Stimulated activated naive B cell treated with anti-CD40 and anti-IgM and Interleukin-4, amounts not matched to agents 10 μg/mL and 1 μg/mL and 100 μg/mL, for 72 hours (primary cell): ENCODE data around the gene CARD10.

Source experiments
- ATAC-seq, 2 donors: fragments of 150-1000 bp; cut with Tn5 transposase; replicated peaks; 2 replicates each; pipeline ENCODE4 v1.10.0; 2021; ENCODE audit warnings: moderate library complexity in 1 of 2
- DNase-seq: peaks from one replicate; pipeline ENCODE4 v3.0.0; 2021
- H3K27ac Mint-ChIP-seq: one replicate; pipeline ENCODE4 v1.8.0; 2022; ENCODE audit warnings: mild to moderate bottlenecking, mixed read lengths
- H3K27me3 Mint-ChIP-seq, 2 donors: one replicate each; pipeline ENCODE4 v1.8.0; 2022; ENCODE audit warnings: mixed read lengths in 2 of 2
- H3K36me3 Mint-ChIP-seq, 2 donors: one replicate each; pipeline ENCODE4 v1.8.0; 2022; ENCODE audit warnings: mixed read lengths in 2 of 2, mild to moderate bottlenecking in 1 of 2
- H3K4me1 Mint-ChIP-seq, 2 donors: one replicate each; pipeline ENCODE4 v1.8.0; 2022; ENCODE audit warnings: mixed read lengths in 2 of 2, mild to moderate bottlenecking in 1 of 2
- H3K4me3 Mint-ChIP-seq, 2 donors: one replicate each; pipeline ENCODE4 v1.8.0; 2022; ENCODE audit warnings: mild to moderate bottlenecking in 2 of 2, mixed read lengths in 2 of 2, moderate library complexity in 1 of 2
- H3K9me3 Mint-ChIP-seq, 2 donors: one replicate each; pipeline ENCODE4 v1.8.0; 2022; ENCODE audit warnings: mixed read lengths in 2 of 2, mild to moderate bottlenecking in 1 of 2

Gene CARD10

GRCh38 chr22:37519268-37520195, at the start of gene CARD10:
TSS of gene CARD10 (minus strand) at chr22:37519415. CDS start at chr22:37519200, 215 bp downstream.
- H3K27me3 Mint-ChIP-seq = peaks cover 50 to 69% of the 10 kb centered on the region in 2 donors
- peaks cover 2 to 8% of the 10 kb centered on the region in 2 donors for H3K4me1 Mint-ChIP-seq
- peak within 1 kb of the TSS; percentile 70 to 78 for H3K4me3 Mint-ChIP-seq
- peaks cover 0 to 4% of the 10 kb centered on the region in 2 donors for H3K9me3 Mint-ChIP-seq
- DNase-seq (no peak), ATAC-seq (peak; percentile 60)
- peaks cover 0 to 3% of the 10 kb centered on the region in 2 donors for H3K36me3 Mint-ChIP-seq
- no peak within 1 kb of the TSS for H3K27ac Mint-ChIP-seq

GRCh38 chr22:37568448-37569008, 49.3 kb upstream of the CARD10 start:
- Mint-ChIP-seq H3K36me3 (no peaks in the 10 kb centered on the region), H3K4me1 (peaks cover 18 to 22% of the 10 kb centered on the region in 2 donors), H3K4me3 (no peak overlapping the region), H3K27me3 (peaks cover 9 to 31% of the 10 kb centered on the region in 2 donors), H3K27ac (no peak overlapping the region), H3K9me3 (no peaks in the 10 kb centered on the region)
- DNase-seq (no peak), ATAC-seq (no peak)

GRCh38 chr22:37568012-37568411, 48.8 kb upstream of the CARD10 start:
- Mint-ChIP-seq H3K27me3 (peaks cover 12 to 36% of the 10 kb centered on the region in 2 donors), H3K27ac (no peak overlapping the region), H3K4me1 (peaks cover 18 to 22% of the 10 kb centered on the region in 2 donors), H3K4me3 (no peak overlapping the region), H3K9me3 (no peaks in the 10 kb centered on the region), H3K36me3 (no peaks in the 10 kb centered on the region)
- no peak for DNase-seq
- no peak for ATAC-seq

- H3K4me1 Mint-ChIP-seq = peaks cover 21 to 24% of the 10 kb centered on the region in 2 donors
- peak; percentile 78 for DNase-seq
- H3K27ac Mint-ChIP-seq = peak overlapping the region; percentile 51
- no peaks in the 10 kb centered on the region for H3K9me3 Mint-ChIP-seq
- peak; percentile 91 to 92 for ATAC-seq
- peaks cover 19 to 43% of the 10 kb centered on the region in 2 donors for H3K27me3 Mint-ChIP-seq
- H3K36me3 Mint-ChIP-seq = no peaks in the 10 kb centered on the region
- H3K4me3 Mint-ChIP-seq = peak overlapping the region; percentile 10 to 19
Measured at GRCh38 chr22:37566903-37567798, 47.9 kb upstream of the CARD10 start.

- Mint-ChIP-seq H3K27me3 (peaks cover 26 to 46% of the 10 kb centered on the region in 2 donors), H3K4me3 (peak overlapping the region; percentile 64 to 65)
- peak; percentile 43 for DNase-seq
Measured at GRCh38 chr22:37566329-37566837, 47.2 kb upstream of the CARD10 start.

GRCh38 chr22:37565830-37566229, 46.6 kb upstream of the CARD10 start:
- peak overlapping the region in 1 of 2 donors; percentile 41 for H3K4me3 Mint-ChIP-seq
- ATAC-seq (peak in 1 of 2 donors; percentile 2), DNase-seq (no peak)
- H3K9me3 Mint-ChIP-seq = no peaks in the 10 kb centered on the region
- H3K27ac Mint-ChIP-seq = no peak overlapping the region
- H3K36me3 Mint-ChIP-seq = no peaks in the 10 kb centered on the region
- peaks cover 30 to 52% of the 10 kb centered on the region in 2 donors for H3K27me3 Mint-ChIP-seq
- peaks cover 31 to 37% of the 10 kb centered on the region in 2 donors for H3K4me1 Mint-ChIP-seq

More at GRCh38 chr22:37566329-37566837, 47.2 kb upstream of the CARD10 start:
- Mint-ChIP-seq H3K27ac (peak overlapping the region; percentile 47), H3K9me3 (no peaks in the 10 kb centered on the region), H3K4me1 (peaks cover 28 to 32% of the 10 kb centered on the region in 2 donors), H3K36me3 (no peaks in the 10 kb centered on the region)
- peak; percentile 51 to 57 for ATAC-seq

GRCh38 chr22:37564111-37564711, 45.0 kb upstream of the CARD10 start:
- H3K27me3 Mint-ChIP-seq = peaks cover 30 to 54% of the 10 kb centered on the region in 2 donors
- H3K27ac Mint-ChIP-seq = no peak overlapping the region
- H3K36me3 Mint-ChIP-seq = no peaks in the 10 kb centered on the region
- ATAC-seq (no peak), DNase-seq (no peak)
- H3K9me3 Mint-ChIP-seq = no peaks in the 10 kb centered on the region
- peaks cover 29 to 38% of the 10 kb centered on the region in 2 donors for H3K4me1 Mint-ChIP-seq
- no peak overlapping the region for H3K4me3 Mint-ChIP-seq

- Mint-ChIP-seq H3K9me3 (no peaks in the 10 kb centered on the region), H3K27ac (no peak overlapping the region), H3K4me1 (peaks cover 29 to 38% of the 10 kb centered on the region in 2 donors), H3K36me3 (no peaks in the 10 kb centered on the region), H3K27me3 (peaks cover 37 to 52% of the 10 kb centered on the region in 2 donors), H3K4me3 (no peak overlapping the region)
- ATAC-seq (no peak), DNase-seq (no peak)
Measured at GRCh38 chr22:37563153-37564081, 44.2 kb upstream of the CARD10 start.

GRCh38 chr22:37562049-37562875, 43.0 kb upstream of the CARD10 start:
- peaks cover 28 to 33% of the 10 kb centered on the region in 2 donors for H3K4me1 Mint-ChIP-seq
- H3K27me3 Mint-ChIP-seq = peaks cover 47 to 53% of the 10 kb centered on the region in 2 donors
- no peak for DNase-seq
- no peak overlapping the region for H3K27ac Mint-ChIP-seq
- peak overlapping the region; percentile 77 for H3K4me3 Mint-ChIP-seq
- H3K36me3 Mint-ChIP-seq = no peaks in the 10 kb centered on the region
- no peaks in the 10 kb centered on the region for H3K9me3 Mint-ChIP-seq
- ATAC-seq = no peak

- ATAC-seq (peak; percentile 62 to 71), DNase-seq (peak; percentile 68)
- peak overlapping the region; percentile 77 for H3K4me3 Mint-ChIP-seq
- H3K4me1 Mint-ChIP-seq = peaks cover 21 to 25% of the 10 kb centered on the region in 2 donors
- H3K9me3 Mint-ChIP-seq = no peaks in the 10 kb centered on the region
- peaks cover 54 to 61% of the 10 kb centered on the region in 2 donors for H3K27me3 Mint-ChIP-seq
- no peaks in the 10 kb centered on the region for H3K36me3 Mint-ChIP-seq
- peak overlapping the region; percentile 80 for H3K27ac Mint-ChIP-seq
Measured at GRCh38 chr22:37561212-37562048, 42.2 kb upstream of the CARD10 start.

- Mint-ChIP-seq H3K4me3 (peak overlapping the region; percentile 77), H3K27ac (no peak overlapping the region), H3K36me3 (no peaks in the 10 kb centered on the region), H3K9me3 (no peaks in the 10 kb centered on the region), H3K27me3 (peaks cover 58 to 63% of the 10 kb centered on the region in 2 donors), H3K4me1 (peaks cover 16 to 24% of the 10 kb centered on the region in 2 donors)
- DNase-seq = no peak
- no peak for ATAC-seq
Measured at GRCh38 chr22:37560608-37561211, 41.5 kb upstream of the CARD10 start.
